OCI-LY3 (cell line): ENCODE data around the gene ERN1.
A peak's percentile ranks its signal among the peaks of the same experiment; 100 is the strongest.

ENCODE experiments used
- EZH2phosphoT487 ChIP-seq: fragments of 200-600 bp; shearing (Covaris generic); IDR thresholded peaks from 2 replicates; pipeline ENCODE4 v1.6.1; 2018; ENCODE audit warnings: antibody characterized with exemption, mixed run types, low read depth
- TF ChIP-seq, protein P1 (sequence below): fragments of 200-600, 300-600 bp; sonication (generic); IDR thresholded peaks from 2 replicates; pipeline ENCODE4 v1.5.1; 2014; ENCODE audit warnings: antibody characterized with exemption, low read length, low read depth

DNA sequence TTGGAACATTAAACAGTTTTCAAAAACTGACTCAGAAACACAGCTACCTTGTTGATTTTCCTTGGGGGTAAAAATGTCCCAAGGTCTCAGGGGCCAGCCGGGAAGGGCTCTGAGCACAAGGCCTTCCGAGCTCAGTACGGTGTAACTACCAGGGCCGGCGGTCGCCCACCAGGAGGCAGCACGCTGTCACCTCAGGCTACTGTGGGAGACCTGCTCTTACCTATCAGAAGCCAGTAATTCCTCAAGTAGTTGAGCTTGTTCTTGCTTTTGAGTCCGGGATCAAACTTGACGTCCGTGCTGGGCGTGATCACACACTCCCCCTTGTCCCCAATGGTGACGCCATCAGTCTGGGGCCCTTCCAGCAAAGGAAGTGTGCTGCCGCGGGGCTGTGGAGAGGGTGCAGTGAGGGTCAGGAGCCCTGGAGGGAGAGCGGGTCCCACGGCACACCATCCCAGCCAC is 66.1 kb downstream of the ERN1 start:
- TF ChIP-seq, protein P1, sequence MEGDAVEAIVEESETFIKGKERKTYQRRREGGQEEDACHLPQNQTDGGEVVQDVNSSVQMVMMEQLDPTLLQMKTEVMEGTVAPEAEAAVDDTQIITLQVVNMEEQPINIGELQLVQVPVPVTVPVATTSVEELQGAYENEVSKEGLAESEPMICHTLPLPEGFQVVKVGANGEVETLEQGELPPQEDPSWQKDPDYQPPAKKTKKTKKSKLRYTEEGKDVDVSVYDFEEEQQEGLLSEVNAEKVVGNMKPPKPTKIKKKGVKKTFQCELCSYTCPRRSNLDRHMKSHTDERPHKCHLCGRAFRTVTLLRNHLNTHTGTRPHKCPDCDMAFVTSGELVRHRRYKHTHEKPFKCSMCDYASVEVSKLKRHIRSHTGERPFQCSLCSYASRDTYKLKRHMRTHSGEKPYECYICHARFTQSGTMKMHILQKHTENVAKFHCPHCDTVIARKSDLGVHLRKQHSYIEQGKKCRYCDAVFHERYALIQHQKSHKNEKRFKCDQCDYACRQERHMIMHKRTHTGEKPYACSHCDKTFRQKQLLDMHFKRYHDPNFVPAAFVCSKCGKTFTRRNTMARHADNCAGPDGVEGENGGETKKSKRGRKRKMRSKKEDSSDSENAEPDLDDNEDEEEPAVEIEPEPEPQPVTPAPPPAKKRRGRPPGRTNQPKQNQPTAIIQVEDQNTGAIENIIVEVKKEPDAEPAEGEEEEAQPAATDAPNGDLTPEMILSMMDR, result peak; percentile 73
- TF ChIP-seq EZH2phosphoT487, result no peak
